ENCODE data around the gene SMIM28. TPM values are rescaled to one million over a fixed set of nuclear protein-coding genes. Genes with fewer than 3 reads are reported as not detected.

The SMIM28 gene
- total and polyA plus RNA-seq, 9 of the 15 experiments (the other 6 are each of a cell fraction or from before 2014, with no cell fraction given): not detected

DNA sequence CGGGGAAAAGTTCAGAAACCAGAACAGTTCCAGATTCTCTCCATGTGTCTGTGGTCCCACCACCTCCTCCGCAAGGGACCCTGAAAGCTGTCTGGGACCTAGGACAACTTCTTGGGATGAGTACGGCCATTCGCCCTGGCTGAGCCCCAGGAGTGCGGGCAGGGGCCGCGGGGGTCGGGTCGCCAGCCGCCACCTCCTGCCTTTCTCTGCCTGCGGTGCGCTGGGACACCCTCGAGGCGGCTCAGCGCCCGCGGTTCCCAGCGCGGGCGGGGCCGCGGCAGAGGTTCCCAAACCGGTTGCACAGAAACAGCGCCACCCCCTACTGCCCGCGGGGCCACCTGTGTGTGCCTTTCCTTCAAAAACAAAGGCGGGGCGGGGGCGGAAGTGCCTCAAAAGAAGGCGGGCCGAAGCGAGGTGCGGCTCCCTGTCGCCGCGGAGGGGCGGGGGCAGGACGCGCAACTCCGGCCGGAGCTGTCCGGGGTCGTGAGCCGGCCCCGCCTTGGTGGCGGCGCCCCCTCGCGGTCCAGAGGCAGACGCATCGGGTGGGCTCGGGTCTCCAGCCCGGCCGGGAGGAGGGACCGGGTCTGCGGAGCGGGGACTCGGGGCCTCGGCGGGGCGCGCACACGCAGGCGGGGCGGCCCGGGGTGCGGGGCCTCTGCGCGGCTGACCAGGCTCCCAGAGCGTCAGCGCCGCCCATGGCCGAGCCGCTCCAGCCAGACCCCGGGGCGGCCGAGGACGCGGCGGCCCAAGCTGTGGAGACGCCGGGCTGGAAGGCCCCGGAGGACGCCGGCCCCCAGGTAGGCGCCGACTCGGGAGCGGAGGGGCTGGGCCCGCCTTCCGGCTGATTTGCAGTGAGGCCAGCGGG is 26.3 kb downstream of the SMIM28 start, which contains the start of gene HEBP2 (continued):
- TF ChIP-seq ZEB2 (IDR thresholded peaks at IDR 0.05): peak; percentile 61; the same call in 1 of the 2 replicates
- TF ChIP-seq SRSF9 (IDR thresholded peaks at IDR 0.05; ENCODE audit: borderline replicate concordance, low read depth, low read length): no peak
- TF ChIP-seq RBM25 (IDR thresholded peaks at IDR 0.05; ENCODE audit: low read depth, low read length, severe bottlenecking): peak; percentile 32
- TF ChIP-seq RUNX1 (IDR thresholded peaks at IDR 0.05; ENCODE audit: low read depth): no peak
- peak; percentile 97 for TF ChIP-seq CTBP1 (IDR thresholded peaks at IDR 0.05; ENCODE audit: borderline replicate concordance)
- TF ChIP-seq ZNF174 (CRISPR knock-in tag; IDR thresholded peaks at IDR 0.05): no peak
- TF ChIP-seq PHB2 (IDR thresholded peaks at IDR 0.05; ENCODE audit: low read depth): no peak
- TF ChIP-seq PHF20 (IDR thresholded peaks at IDR 0.05; ENCODE audit: partially characterized antibody): peak; percentile 54
- TF ChIP-seq OTX1 (CRISPR knock-in tag; IDR thresholded peaks at IDR 0.05): no peak
- TF ChIP-seq POLR2G (IDR thresholded peaks at IDR 0.05; ENCODE audit: low read depth, low read length): peak; percentile 96
- no peak for TF ChIP-seq GABPB2 (CRISPR knock-in tag; conservative IDR thresholded peaks at IDR 0.05)
- TF ChIP-seq, protein P1, sequence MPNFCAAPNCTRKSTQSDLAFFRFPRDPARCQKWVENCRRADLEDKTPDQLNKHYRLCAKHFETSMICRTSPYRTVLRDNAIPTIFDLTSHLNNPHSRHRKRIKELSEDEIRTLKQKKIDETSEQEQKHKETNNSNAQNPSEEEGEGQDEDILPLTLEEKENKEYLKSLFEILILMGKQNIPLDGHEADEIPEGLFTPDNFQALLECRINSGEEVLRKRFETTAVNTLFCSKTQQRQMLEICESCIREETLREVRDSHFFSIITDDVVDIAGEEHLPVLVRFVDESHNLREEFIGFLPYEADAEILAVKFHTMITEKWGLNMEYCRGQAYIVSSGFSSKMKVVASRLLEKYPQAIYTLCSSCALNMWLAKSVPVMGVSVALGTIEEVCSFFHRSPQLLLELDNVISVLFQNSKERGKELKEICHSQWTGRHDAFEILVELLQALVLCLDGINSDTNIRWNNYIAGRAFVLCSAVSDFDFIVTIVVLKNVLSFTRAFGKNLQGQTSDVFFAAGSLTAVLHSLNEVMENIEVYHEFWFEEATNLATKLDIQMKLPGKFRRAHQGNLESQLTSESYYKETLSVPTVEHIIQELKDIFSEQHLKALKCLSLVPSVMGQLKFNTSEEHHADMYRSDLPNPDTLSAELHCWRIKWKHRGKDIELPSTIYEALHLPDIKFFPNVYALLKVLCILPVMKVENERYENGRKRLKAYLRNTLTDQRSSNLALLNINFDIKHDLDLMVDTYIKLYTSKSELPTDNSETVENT (CRISPR knock-in tag; IDR thresholded peaks at IDR 0.05): peak; percentile 30
- no peak for TF ChIP-seq MCM5 (IDR thresholded peaks at IDR 0.05; ENCODE audit: low read depth)
- TF ChIP-seq CSDE1 (IDR thresholded peaks at IDR 0.05): no peak
- TF ChIP-seq, protein P2, sequence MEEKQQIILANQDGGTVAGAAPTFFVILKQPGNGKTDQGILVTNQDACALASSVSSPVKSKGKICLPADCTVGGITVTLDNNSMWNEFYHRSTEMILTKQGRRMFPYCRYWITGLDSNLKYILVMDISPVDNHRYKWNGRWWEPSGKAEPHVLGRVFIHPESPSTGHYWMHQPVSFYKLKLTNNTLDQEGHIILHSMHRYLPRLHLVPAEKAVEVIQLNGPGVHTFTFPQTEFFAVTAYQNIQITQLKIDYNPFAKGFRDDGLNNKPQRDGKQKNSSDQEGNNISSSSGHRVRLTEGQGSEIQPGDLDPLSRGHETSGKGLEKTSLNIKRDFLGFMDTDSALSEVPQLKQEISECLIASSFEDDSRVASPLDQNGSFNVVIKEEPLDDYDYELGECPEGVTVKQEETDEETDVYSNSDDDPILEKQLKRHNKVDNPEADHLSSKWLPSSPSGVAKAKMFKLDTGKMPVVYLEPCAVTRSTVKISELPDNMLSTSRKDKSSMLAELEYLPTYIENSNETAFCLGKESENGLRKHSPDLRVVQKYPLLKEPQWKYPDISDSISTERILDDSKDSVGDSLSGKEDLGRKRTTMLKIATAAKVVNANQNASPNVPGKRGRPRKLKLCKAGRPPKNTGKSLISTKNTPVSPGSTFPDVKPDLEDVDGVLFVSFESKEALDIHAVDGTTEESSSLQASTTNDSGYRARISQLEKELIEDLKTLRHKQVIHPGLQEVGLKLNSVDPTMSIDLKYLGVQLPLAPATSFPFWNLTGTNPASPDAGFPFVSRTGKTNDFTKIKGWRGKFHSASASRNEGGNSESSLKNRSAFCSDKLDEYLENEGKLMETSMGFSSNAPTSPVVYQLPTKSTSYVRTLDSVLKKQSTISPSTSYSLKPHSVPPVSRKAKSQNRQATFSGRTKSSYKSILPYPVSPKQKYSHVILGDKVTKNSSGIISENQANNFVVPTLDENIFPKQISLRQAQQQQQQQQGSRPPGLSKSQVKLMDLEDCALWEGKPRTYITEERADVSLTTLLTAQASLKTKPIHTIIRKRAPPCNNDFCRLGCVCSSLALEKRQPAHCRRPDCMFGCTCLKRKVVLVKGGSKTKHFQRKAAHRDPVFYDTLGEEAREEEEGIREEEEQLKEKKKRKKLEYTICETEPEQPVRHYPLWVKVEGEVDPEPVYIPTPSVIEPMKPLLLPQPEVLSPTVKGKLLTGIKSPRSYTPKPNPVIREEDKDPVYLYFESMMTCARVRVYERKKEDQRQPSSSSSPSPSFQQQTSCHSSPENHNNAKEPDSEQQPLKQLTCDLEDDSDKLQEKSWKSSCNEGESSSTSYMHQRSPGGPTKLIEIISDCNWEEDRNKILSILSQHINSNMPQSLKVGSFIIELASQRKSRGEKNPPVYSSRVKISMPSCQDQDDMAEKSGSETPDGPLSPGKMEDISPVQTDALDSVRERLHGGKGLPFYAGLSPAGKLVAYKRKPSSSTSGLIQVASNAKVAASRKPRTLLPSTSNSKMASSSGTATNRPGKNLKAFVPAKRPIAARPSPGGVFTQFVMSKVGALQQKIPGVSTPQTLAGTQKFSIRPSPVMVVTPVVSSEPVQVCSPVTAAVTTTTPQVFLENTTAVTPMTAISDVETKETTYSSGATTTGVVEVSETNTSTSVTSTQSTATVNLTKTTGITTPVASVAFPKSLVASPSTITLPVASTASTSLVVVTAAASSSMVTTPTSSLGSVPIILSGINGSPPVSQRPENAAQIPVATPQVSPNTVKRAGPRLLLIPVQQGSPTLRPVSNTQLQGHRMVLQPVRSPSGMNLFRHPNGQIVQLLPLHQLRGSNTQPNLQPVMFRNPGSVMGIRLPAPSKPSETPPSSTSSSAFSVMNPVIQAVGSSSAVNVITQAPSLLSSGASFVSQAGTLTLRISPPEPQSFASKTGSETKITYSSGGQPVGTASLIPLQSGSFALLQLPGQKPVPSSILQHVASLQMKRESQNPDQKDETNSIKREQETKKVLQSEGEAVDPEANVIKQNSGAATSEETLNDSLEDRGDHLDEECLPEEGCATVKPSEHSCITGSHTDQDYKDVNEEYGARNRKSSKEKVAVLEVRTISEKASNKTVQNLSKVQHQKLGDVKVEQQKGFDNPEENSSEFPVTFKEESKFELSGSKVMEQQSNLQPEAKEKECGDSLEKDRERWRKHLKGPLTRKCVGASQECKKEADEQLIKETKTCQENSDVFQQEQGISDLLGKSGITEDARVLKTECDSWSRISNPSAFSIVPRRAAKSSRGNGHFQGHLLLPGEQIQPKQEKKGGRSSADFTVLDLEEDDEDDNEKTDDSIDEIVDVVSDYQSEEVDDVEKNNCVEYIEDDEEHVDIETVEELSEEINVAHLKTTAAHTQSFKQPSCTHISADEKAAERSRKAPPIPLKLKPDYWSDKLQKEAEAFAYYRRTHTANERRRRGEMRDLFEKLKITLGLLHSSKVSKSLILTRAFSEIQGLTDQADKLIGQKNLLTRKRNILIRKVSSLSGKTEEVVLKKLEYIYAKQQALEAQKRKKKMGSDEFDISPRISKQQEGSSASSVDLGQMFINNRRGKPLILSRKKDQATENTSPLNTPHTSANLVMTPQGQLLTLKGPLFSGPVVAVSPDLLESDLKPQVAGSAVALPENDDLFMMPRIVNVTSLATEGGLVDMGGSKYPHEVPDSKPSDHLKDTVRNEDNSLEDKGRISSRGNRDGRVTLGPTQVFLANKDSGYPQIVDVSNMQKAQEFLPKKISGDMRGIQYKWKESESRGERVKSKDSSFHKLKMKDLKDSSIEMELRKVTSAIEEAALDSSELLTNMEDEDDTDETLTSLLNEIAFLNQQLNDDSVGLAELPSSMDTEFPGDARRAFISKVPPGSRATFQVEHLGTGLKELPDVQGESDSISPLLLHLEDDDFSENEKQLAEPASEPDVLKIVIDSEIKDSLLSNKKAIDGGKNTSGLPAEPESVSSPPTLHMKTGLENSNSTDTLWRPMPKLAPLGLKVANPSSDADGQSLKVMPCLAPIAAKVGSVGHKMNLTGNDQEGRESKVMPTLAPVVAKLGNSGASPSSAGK (IDR thresholded peaks at IDR 0.05): peak; percentile 77
- TF ChIP-seq TAF15 (IDR thresholded peaks at IDR 0.05; ENCODE audit: low read depth, low read length): no peak
